Esophagus muscularis mucosa (tissue), 4 donors: Measurements from ENCODE around the gene LHPP. TPM values are rescaled to one million over a fixed set of nuclear protein-coding genes. Genes with fewer than 3 reads are reported as not detected.

ENCODE experiments used
- DNase-seq: peaks from one replicate; pipeline ENCODE4 v3.0.0-alpha.2; 2017; ENCODE audit errors: extremely low spot score
- H3K27ac ChIP-seq, 4 donors: fragments of 200-600 bp; sonication (generic); replicated peaks in 1 of 4; 1 replicate in 3 of 4; 2 replicates in 1 of 4; pipeline ENCODE4 v1.5.1; 2016 to 2019; ENCODE audit warnings: mild to moderate bottlenecking in 1 of 4
- H3K27me3 ChIP-seq, 4 donors: fragments of 200-600 bp; sonication (generic); one replicate each; pipeline versions ENCODE4 v1.5.1 to v1.6.0; 2016 to 2019
- H3K36me3 ChIP-seq, 4 donors: fragments of 200-600 bp; sonication (generic); one replicate each; pipeline ENCODE4 v1.5.1; 2016 to 2019
- H3K4me1 ChIP-seq, 4 donors: fragments of 200-600 bp; sonication (generic); one replicate each; pipeline ENCODE4 v1.5.1; 2016 to 2019
- H3K4me3 ChIP-seq, 4 donors: fragments of 200-600 bp; sonication (generic); 1 replicate in 2 of 4; 2 replicates in 2 of 4; pipeline ENCODE4 v1.5.1; 2016 to 2019; ENCODE audit warnings: mild to moderate bottlenecking in 4 of 4, moderate library complexity in 1 of 4
- H3K9me3 ChIP-seq, 4 donors: fragments of 200-600 bp; sonication (generic); 1 replicate in 3 of 4; 2 replicates in 1 of 4; pipeline ENCODE4 v1.5.1; 2016 to 2019
- EP300 ChIP-seq: sonication (generic); formaldehyde crosslinking; IDR thresholded peaks from one replicate; pipeline ENCODE4 v1.6.1; 2017; ENCODE audit warnings: antibody characterized with exemption
- POLR2A ChIP-seq: fragments of 450-650 bp; IDR thresholded peaks from one replicate; pipeline ENCODE4 v1.6.1; 2017; ENCODE audit warnings: antibody characterized with exemption, moderate library complexity, mild to moderate bottlenecking, low read depth
- POLR2AphosphoS5 ChIP-seq, 2 donors: sonication (generic); formaldehyde crosslinking; IDR thresholded peaks; one replicate each; pipeline ENCODE4 v1.6.1; 2017; ENCODE audit warnings: antibody characterized with exemption in 2 of 2
- WGBS: methylation state at CpG from one replicate; pipeline ENCODE4 v1.1.5; 2018; 5-methylcytosine and 5-hydroxymethylcytosine counted together
- intact Hi-C: fragments of 100-400 bp; cut with DNase I; formaldehyde crosslinking; loops from one replicate; pipeline ENCODE4 v1.15.1; 2023
- total RNA-seq, 4 donors: library from RNA; depleted of rRNA; stranded (reverse); fragments of >200 nt; gene quantifications; one replicate each; pipeline versions ENCODE4 v1.1.0 to v1.2.1, GENCODE V29; 2016
- TF ChIP-seq, protein P1 (sequence below), 3 experiments: fragments of 200-600 bp in 2 of 3; fragments of 450-650 bp in 1 of 3; sonication (generic) in 2 of 3; IDR thresholded peaks; one replicate each; pipeline ENCODE4 v1.5.1; 2017 to 2019; ENCODE audit warnings: antibody characterized with exemption in 3 of 3, mild to moderate bottlenecking in 2 of 3, moderate library complexity in 1 of 3

LHPP gene
- total RNA-seq, 4 donors from 2014 or later: 10.8 to 20.9 (median 15.7) TPM

DNA sequence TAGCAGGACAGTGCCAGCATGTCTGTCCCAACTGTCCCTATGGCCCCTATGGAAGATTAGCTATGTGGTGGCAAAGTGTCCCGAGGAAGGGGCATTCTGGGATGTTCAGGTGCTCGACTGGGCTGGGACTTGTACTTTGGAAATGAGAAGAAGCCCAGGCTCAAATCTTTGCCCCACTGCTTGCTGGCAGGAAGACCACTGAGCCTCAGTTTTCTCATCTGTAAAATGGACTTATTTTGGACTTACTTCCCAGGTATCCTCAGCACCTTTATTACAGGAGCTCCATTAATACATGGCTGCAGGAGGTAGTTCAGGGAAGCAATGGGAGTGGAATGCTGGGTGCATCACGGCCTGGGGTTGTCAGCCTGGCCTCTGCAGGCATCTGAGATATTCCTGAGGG lies 71.2 kb downstream of the LHPP start:
- Histone ChIP-seq H3K4me3 (no peak overlapping the region), H3K4me1 (peaks cover 9 to 34% (median 14%) of the 10 kb centered on the region in 4 donors), H3K9me3 (no peaks in the 10 kb centered on the region), H3K27me3 (no peaks in the 10 kb centered on the region), H3K27ac (no peak overlapping the region), H3K36me3 (no peaks in the 10 kb centered on the region)
- intact Hi-C loops: loop anchor here (5.0 kb wide), 1 partner anchor 295 kb away; no protein-coding TSS in a partner anchor
- 92% methylated on average over 3 of the region's 3 CpGs for WGBS
- no peak for DNase-seq
- no peak for TF ChIP-seq EP300
- TF ChIP-seq POLR2A: no peak
- TF ChIP-seq, protein P1, sequence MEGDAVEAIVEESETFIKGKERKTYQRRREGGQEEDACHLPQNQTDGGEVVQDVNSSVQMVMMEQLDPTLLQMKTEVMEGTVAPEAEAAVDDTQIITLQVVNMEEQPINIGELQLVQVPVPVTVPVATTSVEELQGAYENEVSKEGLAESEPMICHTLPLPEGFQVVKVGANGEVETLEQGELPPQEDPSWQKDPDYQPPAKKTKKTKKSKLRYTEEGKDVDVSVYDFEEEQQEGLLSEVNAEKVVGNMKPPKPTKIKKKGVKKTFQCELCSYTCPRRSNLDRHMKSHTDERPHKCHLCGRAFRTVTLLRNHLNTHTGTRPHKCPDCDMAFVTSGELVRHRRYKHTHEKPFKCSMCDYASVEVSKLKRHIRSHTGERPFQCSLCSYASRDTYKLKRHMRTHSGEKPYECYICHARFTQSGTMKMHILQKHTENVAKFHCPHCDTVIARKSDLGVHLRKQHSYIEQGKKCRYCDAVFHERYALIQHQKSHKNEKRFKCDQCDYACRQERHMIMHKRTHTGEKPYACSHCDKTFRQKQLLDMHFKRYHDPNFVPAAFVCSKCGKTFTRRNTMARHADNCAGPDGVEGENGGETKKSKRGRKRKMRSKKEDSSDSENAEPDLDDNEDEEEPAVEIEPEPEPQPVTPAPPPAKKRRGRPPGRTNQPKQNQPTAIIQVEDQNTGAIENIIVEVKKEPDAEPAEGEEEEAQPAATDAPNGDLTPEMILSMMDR (IDR thresholded peaks at IDR 0.05): no peak
- TF ChIP-seq POLR2AphosphoS5 (IDR thresholded peaks at IDR 0.05): no peak

DNA sequence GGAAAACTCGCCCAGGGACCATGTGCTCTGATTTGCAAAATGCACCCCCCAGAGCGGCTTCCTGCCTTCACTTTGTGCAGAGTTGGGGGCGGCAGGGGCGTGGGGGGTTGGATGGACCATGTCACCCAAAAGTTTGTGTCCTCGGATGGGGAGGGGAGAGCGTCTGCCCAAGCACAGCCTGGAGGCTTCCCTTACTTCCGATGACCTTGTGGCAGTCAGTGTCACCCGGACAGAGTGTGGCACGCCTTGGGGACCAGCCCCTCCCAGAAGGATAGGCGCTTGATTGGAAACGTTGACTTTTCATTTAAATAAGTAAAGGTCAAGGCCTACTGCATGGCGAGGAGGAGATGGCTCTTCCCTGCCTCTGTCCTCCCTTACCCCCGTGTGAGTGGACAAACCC lies 71.6 kb downstream of the LHPP start:
- peaks cover 9 to 34% (median 14%) of the 10 kb centered on the region in 4 donors for H3K4me1 ChIP-seq

DNA sequence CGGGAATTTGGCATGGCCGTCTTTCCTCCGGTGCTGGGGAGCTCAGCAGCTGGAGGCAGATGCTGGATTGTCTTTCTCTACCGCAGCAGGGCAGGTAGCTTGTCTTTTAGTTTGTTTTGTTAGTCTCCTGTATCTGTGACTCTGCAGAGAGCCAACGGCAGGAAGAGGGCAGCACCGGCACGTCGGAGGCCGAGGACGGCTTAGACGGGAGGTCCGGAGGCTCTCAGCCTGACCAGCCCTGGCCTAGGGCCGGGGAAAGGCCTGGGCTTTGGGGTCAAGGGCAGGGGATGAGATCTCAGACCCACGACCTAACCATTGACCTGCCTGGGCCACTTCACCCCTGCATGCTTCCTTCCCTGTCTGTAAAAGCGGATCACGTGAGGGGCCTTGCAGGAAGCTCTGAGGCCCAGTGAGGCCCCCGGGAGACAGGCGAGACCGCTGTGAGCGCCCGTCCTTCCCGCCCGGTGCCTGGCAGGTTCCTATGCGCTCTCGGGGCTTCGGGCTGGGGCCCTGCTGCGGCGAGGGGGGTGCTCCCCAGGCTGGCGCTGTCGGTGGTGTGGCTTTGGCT lies 72.7 kb downstream of the LHPP start:
- Histone ChIP-seq H3K27me3 (no peaks in the 10 kb centered on the region), H3K4me3 (no peak overlapping the region), H3K4me1 (peaks cover 9 to 34% (median 14%) of the 10 kb centered on the region in 4 donors), H3K36me3 (no peaks in the 10 kb centered on the region), H3K9me3 (no peaks in the 10 kb centered on the region), H3K27ac (no peak overlapping the region)
- no peak for DNase-seq
- TF ChIP-seq, protein P1 (IDR thresholded peaks at IDR 0.05): peak in 2 of 3 experiments; percentile 9 to 65
- no peak for TF ChIP-seq EP300
- WGBS: 56% methylated on average over 29 of the region's 30 CpGs
- intact Hi-C loops: loop anchor here (5.0 kb wide), 1 partner anchor 293 kb away; no protein-coding TSS in a partner anchor

More for the DNA sequence above, 71.6 kb downstream of the LHPP start:
- no peaks in the 10 kb centered on the region for H3K9me3 ChIP-seq
- H3K4me3 ChIP-seq: no peak overlapping the region
- no peak overlapping the region for H3K27ac ChIP-seq
- DNase-seq: no peak
- TF ChIP-seq EP300 (no peak), POLR2AphosphoS5 (IDR thresholded peaks at IDR 0.05) (no peak), POLR2A (no peak)
- TF ChIP-seq, protein P1 (IDR thresholded peaks at IDR 0.05): no peak
- intact Hi-C loops: loop anchor here (5.0 kb wide), 1 partner anchor 294 kb away; no protein-coding TSS in a partner anchor
- 84% methylated on average over 3 of the region's 13 CpGs for WGBS
- H3K27me3 ChIP-seq: no peaks in the 10 kb centered on the region
- no peaks in the 10 kb centered on the region for H3K36me3 ChIP-seq

DNA sequence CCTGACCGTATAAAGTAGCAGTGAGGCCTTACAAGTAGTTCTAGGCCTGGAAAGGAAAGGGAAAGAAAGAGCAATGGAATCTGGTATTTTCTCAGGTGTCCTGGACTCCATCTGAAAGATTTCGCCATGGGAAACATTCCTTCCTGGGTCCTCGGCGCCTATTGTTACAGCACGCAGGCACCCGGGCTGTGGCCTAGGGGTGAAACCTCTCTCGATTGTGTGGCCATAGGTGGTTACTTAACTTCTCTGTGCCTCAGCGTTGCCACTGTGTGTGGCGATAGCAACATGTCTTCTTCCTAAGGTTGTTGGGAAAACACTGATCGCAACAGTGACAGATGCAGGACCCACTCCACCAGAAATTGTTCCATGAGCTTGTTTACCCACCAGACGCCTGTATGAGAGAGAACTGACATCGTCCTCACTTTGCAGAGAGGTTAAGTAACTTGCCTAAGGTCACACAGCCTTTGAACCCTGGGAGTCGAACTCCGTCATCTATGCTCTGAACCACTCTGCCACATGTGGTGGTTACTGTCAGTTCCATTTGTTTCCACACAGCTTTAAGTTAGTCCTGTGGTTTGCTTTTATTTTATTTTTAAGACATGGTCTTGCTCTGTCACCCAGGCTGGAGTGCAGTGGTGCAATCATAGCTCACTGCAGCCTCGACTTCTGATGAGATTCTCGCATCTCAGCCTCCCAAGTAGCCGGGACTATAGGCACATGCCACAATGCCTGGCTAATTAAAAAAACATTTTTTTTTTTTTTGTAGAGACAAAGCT lies 73.4 kb downstream of the LHPP start:
- TF ChIP-seq POLR2A (no peak), EP300 (no peak), POLR2AphosphoS5 (IDR thresholded peaks at IDR 0.05) (no peak)
- TF ChIP-seq, protein P1 (IDR thresholded peaks at IDR 0.05): no peak
- intact Hi-C loops: loop anchor here (5.0 kb wide), 1 partner anchor 292 kb away; no protein-coding TSS in a partner anchor
- H3K4me1 ChIP-seq: peaks cover 10 to 35% (median 14%) of the 10 kb centered on the region in 4 donors
- H3K27ac ChIP-seq: no peak overlapping the region
- 82% methylated on average over 17 of the region's 17 CpGs for WGBS
- H3K36me3 ChIP-seq: no peaks in the 10 kb centered on the region
- DNase-seq: no peak
- no peak overlapping the region for H3K4me3 ChIP-seq
- H3K27me3 ChIP-seq: no peaks in the 10 kb centered on the region
- H3K9me3 ChIP-seq: no peaks in the 10 kb centered on the region
